HG02970 (cell line): ENCODE data around the gene CSF1R.

Experiments
- ATAC-seq: cut with Tn5 transposase; IDR thresholded peaks from one replicate; pipeline ENCODE4 v1.9.1; 2021; ENCODE audit warnings: mild to moderate bottlenecking, moderate library complexity, moderate number of reproducible peaks; ENCODE audit not compliant: unreplicated experiment, low FRiP score

Gene CSF1R

DNA sequence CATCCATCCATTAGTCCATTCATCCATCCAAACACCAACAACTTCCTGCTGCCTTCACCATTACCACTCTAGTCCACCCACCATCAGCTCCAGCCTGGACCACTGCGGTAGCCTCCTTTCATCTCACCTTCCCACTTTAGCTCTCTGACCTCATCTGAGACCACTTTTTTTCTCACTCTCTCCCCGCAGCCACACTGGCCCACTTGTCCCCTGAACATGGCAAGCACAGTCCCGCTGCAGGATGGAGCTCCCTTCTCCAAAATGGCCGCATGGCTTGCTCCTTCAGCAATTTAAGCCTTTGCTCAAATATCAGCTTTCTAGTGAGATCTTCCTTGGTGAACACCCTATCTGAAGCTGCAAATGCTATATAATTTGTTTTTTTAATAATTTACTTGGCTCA is 11.1 kb downstream of the CSF1R start:
- no peak for ATAC-seq

GRCh38 chr5:150073677-150074076 is 12.7 kb downstream of the CSF1R start:
- ATAC-seq, result no peak

DNA sequence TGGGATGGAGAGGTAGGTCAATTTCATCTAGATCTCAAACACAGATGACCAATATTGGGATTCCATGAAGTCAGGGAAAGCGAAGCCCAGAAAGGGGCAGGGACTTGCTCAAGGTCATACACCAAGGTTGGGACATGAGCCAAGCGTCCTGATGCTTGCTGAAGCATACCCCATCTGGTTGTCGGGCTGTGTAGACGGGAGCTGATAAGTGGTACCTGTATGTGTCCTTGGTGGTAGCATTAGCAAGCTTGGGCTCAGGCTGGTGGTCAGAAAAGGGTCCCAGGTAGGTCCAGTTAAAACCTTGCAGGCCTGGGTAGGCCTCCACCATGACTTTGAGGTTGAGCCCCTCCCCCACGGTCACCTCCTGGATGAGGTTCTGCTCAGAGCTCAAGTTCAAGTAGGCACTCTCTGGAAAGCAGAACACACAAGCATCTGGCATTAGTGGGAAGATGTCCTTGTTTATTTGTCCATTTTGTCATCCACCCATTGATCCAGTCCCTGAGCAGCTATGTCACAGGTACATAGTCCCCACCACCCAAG is 13.2 kb downstream of the CSF1R start:
- ATAC-seq, result no peak

- ATAC-seq, result no peak
Measured at GRCh38 chr5:150070821-150071220, 15.5 kb downstream of the CSF1R start.

- no peak for ATAC-seq
Measured at GRCh38 chr5:150069672-150070627, 16.4 kb downstream of the CSF1R start.

GRCh38 chr5:150068961-150069645 is 17.3 kb downstream of the CSF1R start:
- no peak for ATAC-seq

DNA sequence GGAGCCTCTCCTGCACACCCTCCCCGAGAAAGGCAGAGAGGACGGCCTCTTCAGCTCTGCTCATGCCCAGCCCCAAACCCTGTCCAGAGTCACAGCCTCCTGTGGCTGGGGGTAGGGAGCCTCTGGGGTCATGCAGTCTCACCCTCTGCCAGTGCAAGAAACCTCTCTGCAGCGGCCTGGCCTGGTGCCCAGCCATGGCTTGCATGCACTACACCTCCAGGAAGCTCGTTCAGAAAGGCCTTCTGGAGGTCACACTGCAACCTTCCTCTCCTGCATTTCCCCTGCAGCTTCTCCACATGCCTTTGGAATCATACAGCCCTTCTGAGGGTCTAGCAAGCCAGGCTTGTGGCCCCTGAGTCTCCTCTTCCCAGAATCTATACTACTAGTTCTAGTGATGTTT is 17.9 kb downstream of the CSF1R start:
- no peak for ATAC-seq

GRCh38 chr5:150068071-150068470 is 18.3 kb downstream of the CSF1R start:
- no peak for ATAC-seq

- no peak for ATAC-seq
Measured at GRCh38 chr5:150067405-150067960, 18.9 kb downstream of the CSF1R start.

DNA sequence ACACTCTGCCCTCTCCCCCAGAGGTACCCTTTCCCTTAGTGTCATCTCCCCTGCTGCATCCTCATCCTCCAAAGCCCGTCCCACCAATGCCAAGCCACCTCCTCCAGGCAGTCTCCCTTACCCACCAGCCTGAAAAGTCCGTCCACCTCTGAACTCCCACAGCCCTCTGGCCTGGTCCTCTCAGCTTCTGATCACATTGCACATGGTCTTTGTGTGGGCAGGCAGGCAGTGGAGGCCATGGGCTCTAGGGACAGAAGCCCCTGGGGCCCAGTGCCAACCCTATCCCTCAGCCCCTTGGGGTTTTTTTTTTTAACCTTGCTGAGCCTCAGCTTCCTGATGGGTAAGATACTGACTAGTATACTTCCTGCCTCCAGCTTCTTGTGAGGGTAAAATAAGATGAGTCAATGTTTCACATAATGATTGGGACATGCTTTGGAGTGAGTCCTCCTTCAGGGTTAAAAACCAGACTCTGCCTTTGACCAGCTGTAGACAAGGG is 19.4 kb downstream of the CSF1R start:
- ATAC-seq, result no peak

DNA sequence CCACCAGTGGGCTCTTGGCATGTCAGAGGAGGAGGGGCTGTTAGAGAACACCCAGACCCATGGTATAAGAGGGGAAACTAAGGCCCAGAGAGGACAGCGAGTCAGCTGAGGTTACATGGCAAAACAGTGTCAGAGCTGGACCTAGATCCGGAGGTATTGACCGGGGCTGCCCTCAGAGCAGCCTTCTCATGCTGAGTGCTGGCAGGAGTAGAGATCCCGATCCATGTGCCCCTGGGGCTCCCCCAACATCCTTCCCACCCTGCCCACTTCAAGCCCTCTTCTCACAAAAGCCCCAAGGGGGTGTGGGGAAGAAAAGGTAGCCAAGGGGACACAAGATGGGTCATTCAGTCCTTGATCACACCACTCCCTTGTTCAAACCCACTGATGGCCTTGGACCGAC is 19.9 kb downstream of the CSF1R start:
- ATAC-seq, result no peak

- ATAC-seq, result no peak
Measured at GRCh38 chr5:150065886-150066285, 20.5 kb downstream of the CSF1R start.

DNA sequence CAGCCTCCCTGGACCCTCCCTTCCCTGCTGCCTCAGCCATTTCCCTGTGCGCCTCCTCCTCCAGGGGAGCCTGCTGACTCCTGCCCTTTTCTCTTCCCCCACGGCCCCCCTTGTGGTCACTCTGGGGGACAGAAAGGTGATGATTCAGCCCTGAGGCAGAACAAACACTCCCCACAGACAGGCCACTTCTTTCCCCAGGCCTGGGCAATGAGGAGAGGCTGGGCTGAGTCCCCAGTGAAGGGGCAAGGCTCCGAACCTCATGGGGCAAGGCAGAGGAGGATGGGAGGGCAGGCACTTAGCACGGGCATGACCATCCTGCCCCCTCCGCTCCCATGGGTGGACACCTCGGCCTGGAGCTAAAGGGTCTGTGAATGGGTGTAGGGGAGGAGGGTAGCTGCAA is 21.0 kb downstream of the CSF1R start:
- no peak for ATAC-seq

DNA sequence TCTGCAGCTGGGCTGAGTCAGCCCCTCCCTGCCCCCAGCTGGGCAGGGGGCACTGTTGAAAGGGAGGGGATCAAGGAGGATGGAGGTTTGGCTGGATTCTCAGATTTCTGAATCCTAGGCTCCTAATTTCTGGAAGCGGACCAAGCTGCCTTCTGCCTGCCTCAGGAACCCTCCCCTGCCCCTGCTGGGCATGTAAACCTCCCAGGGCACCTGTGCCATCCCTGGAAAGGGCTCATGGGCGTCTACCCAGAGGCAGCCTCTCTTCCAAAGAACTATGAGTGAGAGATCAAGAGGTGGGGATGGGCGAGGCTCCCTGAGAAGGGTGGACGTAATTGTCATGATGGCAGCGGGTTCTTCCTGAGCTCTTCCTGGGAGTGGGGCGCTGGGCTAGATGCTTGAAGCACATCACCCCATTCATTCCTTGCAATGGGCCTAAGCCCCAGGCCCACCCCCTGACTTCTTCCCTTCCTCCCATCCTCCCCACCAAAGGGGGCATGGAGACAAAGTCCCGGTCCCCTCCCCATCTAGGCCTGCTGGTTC is 21.6 kb downstream of the CSF1R start:
- ATAC-seq, result no peak

GRCh38 chr5:150063638-150064037 is 22.7 kb downstream of the CSF1R start:
- no peak for ATAC-seq

- ATAC-seq, result no peak
Measured at GRCh38 chr5:150062216-150062922, 24.0 kb downstream of the CSF1R start.

DNA sequence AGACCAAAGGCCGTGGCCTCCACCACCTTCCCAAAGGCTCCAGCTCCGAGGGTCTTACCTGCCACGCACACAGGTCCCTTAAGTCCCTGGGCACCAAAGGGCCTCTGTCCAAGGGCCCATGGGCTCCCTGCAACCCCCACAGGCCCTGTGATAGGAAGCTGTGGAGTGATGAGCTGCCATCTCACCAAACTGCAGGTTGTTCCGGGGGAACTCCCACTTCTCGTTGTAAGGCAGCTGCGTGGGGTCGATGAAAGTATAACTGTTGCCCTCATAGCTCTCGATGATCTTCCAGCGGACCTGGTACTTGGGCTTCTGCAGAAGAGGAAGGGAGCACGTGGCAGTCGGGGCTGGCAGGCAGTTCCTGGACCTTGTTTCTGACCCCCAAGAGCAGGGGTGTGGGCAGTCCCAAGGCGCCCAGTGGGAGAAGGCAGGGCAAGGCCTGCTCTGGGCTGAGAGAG is 24.8 kb downstream of the CSF1R start:
- no peak for ATAC-seq

DNA sequence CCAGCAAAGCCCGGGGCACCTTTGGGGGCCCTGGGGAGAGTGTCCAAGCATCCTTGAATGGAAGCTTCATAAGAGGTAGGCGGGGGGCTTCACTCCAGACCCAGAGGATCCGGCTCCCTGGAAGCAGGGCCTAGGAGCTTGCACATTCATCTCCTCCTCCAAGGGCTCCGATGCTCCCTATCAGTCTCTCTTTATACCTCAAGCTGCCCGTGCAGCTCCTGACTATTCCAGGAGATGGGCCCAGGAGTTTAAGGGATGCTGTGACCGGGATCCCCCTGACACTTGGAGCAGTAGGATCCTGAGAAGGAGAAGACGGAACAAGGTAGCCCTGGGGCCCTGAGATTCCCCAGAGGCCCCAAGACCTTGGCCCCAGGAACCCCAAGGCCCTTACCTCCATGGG is 25.9 kb downstream of the CSF1R start:
- no peak for ATAC-seq

DNA sequence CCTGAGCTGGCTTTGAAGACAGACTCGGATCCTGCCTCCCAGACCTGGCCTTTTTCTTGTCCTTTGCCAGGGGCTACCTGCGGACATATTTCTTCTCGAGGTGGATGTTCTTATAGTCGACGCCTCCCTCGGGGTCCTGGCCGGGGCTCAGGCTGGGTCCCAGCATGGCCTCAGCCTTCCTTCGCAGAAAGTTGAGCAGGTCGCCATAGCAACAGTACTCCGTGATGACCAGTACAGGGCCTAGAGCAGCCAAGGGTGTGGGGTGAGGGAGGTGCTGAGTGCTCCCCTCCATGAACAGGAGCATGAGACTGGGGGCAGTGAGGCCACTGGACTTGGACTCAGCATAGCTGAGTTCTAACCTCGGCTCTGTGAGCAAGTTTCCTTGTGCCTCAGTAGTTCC is 26.7 kb downstream of the CSF1R start:
- ATAC-seq, result no peak
